Heart right ventricle (tissue), 16 donors: ENCODE measurements around the gene AGPS. TPM values are rescaled to one million over a fixed set of nuclear protein-coding genes. Genes with fewer than 3 reads are reported as not detected.

Experiments
- ATAC-seq, 8 donors: fragments of 200-7000 bp; cut with Tn5 transposase; one replicate each; pipeline ENCODE4 v1.9.1; 2020; ENCODE audit warnings: mild to moderate bottlenecking in 8 of 8, moderate library complexity in 8 of 8, moderate number of reproducible peaks in 1 of 8
- DNase-seq, 2 donors: peaks; one replicate each; pipeline ENCODE4 v3.0.0-alpha.2; 2020
- H3K27ac ChIP-seq, 10 donors: fragments of 200-600 bp; sonication (generic) in 2 of 10; one replicate each; pipeline versions ENCODE4 v1.5.0 to v1.8.0; 2020 to 2022; ENCODE audit warnings: mild to moderate bottlenecking in 3 of 10
- H3K27me3 ChIP-seq, 7 donors: fragments of 200-600 bp; one replicate each; pipeline ENCODE4 v1.8.0; 2021 to 2022; ENCODE audit warnings: mild to moderate bottlenecking in 2 of 7
- H3K36me3 ChIP-seq, 9 donors: fragments of 200-600 bp; sonication (generic) in 1 of 9; one replicate each; pipeline versions ENCODE4 v1.5.0 to v1.8.0; 2020 to 2022; ENCODE audit warnings: mild to moderate bottlenecking in 2 of 9
- H3K4me1 ChIP-seq, 9 donors: fragments of 200-600 bp; sonication (generic) in 1 of 9; one replicate each; pipeline versions ENCODE4 v1.5.0 to v1.8.0; 2020 to 2022; ENCODE audit warnings: mild to moderate bottlenecking in 4 of 9
- H3K4me3 ChIP-seq, 10 donors: fragments of 200-600 bp; sonication (generic) in 2 of 10; one replicate each; pipeline versions ENCODE4 v1.5.0 to v1.8.0; 2020 to 2022; ENCODE audit warnings: mild to moderate bottlenecking in 7 of 10, moderate library complexity in 2 of 10
- H3K9me3 ChIP-seq, 11 donors: fragments of 200-600 bp in 10 of 11; sonication (generic) in 2 of 11; one replicate each; pipeline versions ENCODE4 v1.5.0 to v1.8.0; 2013 to 2022; ENCODE audit warnings: mild to moderate bottlenecking in 2 of 11, control low read depth in 1 of 11, moderate library complexity in 1 of 11
- CTCF ChIP-seq, 9 donors: fragments of 200-600 bp; sonication (generic) in 2 of 9; IDR thresholded peaks; one replicate each; pipeline versions ENCODE4 v1.5.0 to v1.8.0; 2021 to 2022; ENCODE audit warnings: antibody characterized with exemption in 9 of 9, mild to moderate bottlenecking in 5 of 9, moderate library complexity in 1 of 9
- WGBS, 2 donors: extraction: QIAGEN DNeasy Blood & Tissue Kit; methylation state at CpG; one replicate each; pipeline ENCODE4 v1.1.7; 2013; ENCODE audit warnings: inconsistent platforms in 1 of 2; 5-methylcytosine and 5-hydroxymethylcytosine counted together
- intact Hi-C, 10 donors: fragments of 100-400 bp; cut with DNase I; formaldehyde crosslinking; loops; one replicate each; pipeline versions ENCODE4 v1.11.1 to v1.14.2; 2022
- polyA plus RNA-seq, 2 donors: library from polyadenylated mRNA; stranded (reverse); fragments of 200-250 nt; gene quantifications; one replicate each; pipeline ENCODE4 v1.2.3, GENCODE V29; 2013
- total RNA-seq, 10 donors: library from RNA; stranded (reverse); fragmentation: NEBNext Ultra II Directional in 3 of 10; extraction: Animal tissue kit (Norgen Biotek cat#: 25700) in 3 of 10; gene quantifications; one replicate each; pipeline versions ENCODE4 v1.2.1 to v1.2.4, GENCODE V29; 2021 to 2023
- donor health status: Arrhythmogenic right ventricular cardiomyopathy.
- donor health status: ischemic (EF 13 %, LVEDD 7.1; RV severe dilation, severe dysfunction).
- donor health status: healthy with polysubstance abuse.
- donor health status: DM: no; HTN: yes; CAD: no.
- donor health status: DM: no; HTN: no; CAD: no.
- donor health status: ischemic (EF 25% LVEDD 6.9; RV normal size, moderate dysfunction).
- donor health status: ischemic (EF 25% LVEDD 5.7; RV mildly dilated, moderate dysfunction).
- donor health status: healthy.
- donor health status: DM: yes; HTN: yes; CAD: no.
- donor health status: Ischemic cardiomyopathy.
- donor health status: ischemic (EF 35%, LVEDD 5.7; RV mildly dilated, moderate dysfunction).
- donor health status: nonischemic (EF 11% LVEDD 7.7; RV severe dilation, severe dysfunction).
- donor health status: DM: yes; HTN: yes; CAD: no.
- donor health status: PGD.
- donor health status: ischemic (EF 29% LVEDD 5.4; RV normal size, mild dysfunction).
- donor health status: nonischemic (EF 23%, LVEDD 6.1; RV moderate dilation, normal function).

Gene AGPS
- total and polyA plus RNA-seq, 12 donors: 4.6 to 32.0 (median 28.4) TPM

GRCh38 chr2:177391822-177392372, 676 bp upstream of the AGPS start:
- intact Hi-C loops: loop anchor here in 1 of 10 donors (10.0 kb wide), 1 partner anchor 127 kb away; the partner anchor contains the start of gene NFE2L2
- H3K36me3 ChIP-seq: no peaks in the 10 kb centered on the region
- no peaks in the 10 kb centered on the region for H3K27me3 ChIP-seq
- H3K4me1 ChIP-seq: peaks cover 0 to 53% (median 34%) of the 10 kb centered on the region in 9 donors
- WGBS, 2 donors: 51 to 55% methylated on average over 4 of the region's 4 CpGs
- peak overlapping the region in 9 of 10 donors; percentile 80 to 99 (median 92) for H3K4me3 ChIP-seq
- TF ChIP-seq CTCF (IDR thresholded peaks at IDR 0.05): no peak
- no peak for ATAC-seq
- H3K9me3 ChIP-seq: no peaks in the 10 kb centered on the region
- DNase-seq: no peak
- peak overlapping the region in 8 of 10 donors; percentile 81 to 93 (median 84) for H3K27ac ChIP-seq

GRCh38 chr2:177393203-177393755, 706 bp downstream of the AGPS start:
- Histone ChIP-seq H3K27me3 (no peaks in the 10 kb centered on the region), H3K4me1 (peaks cover 0 to 67% (median 46%) of the 10 kb centered on the region in 9 donors), H3K9me3 (no peaks in the 10 kb centered on the region), H3K36me3 (no peaks in the 10 kb centered on the region), H3K4me3 (peak overlapping the region; percentile 80 to 99 (median 91)), H3K27ac (peak overlapping the region; percentile 19 to 93 (median 84))
- 23 to 28% methylated on average over 8 of the region's 8 CpGs for WGBS, 2 donors
- no peak for DNase-seq
- TF ChIP-seq CTCF (IDR thresholded peaks at IDR 0.05): no peak
- intact Hi-C loops: loop anchor here in 1 of 10 donors (10.0 kb wide), 1 partner anchor 128 kb away; the partner anchor contains the start of gene NFE2L2
- no peak for ATAC-seq

GRCh38 chr2:177393824-177394593, 1.4 kb downstream of the AGPS start:
- H3K9me3 ChIP-seq: no peaks in the 10 kb centered on the region
- H3K36me3 ChIP-seq: no peaks in the 10 kb centered on the region
- intact Hi-C loops: loop anchor here in 1 of 10 donors (10.0 kb wide), 1 partner anchor 129 kb away; the partner anchor contains the start of gene NFE2L2
- 81 to 85% methylated on average over 8 of the region's 8 CpGs for WGBS, 2 donors
- no peaks in the 10 kb centered on the region for H3K27me3 ChIP-seq
- peak overlapping the region in 8 of 10 donors; percentile 80 to 99 (median 92) for H3K4me3 ChIP-seq
- no peak for TF ChIP-seq CTCF (IDR thresholded peaks at IDR 0.05)
- ATAC-seq (no peak), DNase-seq (no peak)
- H3K27ac ChIP-seq: peak overlapping the region in 2 of 10 donors; percentile 84 to 93
- H3K4me1 ChIP-seq: peaks cover 0 to 73% (median 53%) of the 10 kb centered on the region in 9 donors

- no peaks in the 10 kb centered on the region for H3K27me3 ChIP-seq
- no peak for ATAC-seq
- no peaks in the 10 kb centered on the region for H3K9me3 ChIP-seq
- H3K36me3 ChIP-seq: no peaks in the 10 kb centered on the region
- peaks cover 0 to 78% (median 59%) of the 10 kb centered on the region in 9 donors for H3K4me1 ChIP-seq
- H3K4me3 ChIP-seq: no peak overlapping the region
- no peak for TF ChIP-seq CTCF (IDR thresholded peaks at IDR 0.05)
- H3K27ac ChIP-seq: peak overlapping the region in 1 of 10 donors; percentile 5
- DNase-seq: no peak
- intact Hi-C loops: loop anchor here in 1 of 10 donors (10.0 kb wide), 1 partner anchor 130 kb away; the partner anchor contains the start of gene NFE2L2
- WGBS, 2 donors: 87 to 88% methylated on average over 3 of the region's 3 CpGs
Measured at GRCh38 chr2:177394594-177394973, 2.0 kb downstream of the AGPS start.
